ENCODE measurements around the gene TTLL11. TPM values are rescaled to one million over a fixed set of nuclear protein-coding genes. Genes with fewer than 3 reads are reported as not detected.

Gene TTLL11
- polyA plus RNA-seq, 1 donor from 2014 or later, result 8.0 TPM

DNA sequence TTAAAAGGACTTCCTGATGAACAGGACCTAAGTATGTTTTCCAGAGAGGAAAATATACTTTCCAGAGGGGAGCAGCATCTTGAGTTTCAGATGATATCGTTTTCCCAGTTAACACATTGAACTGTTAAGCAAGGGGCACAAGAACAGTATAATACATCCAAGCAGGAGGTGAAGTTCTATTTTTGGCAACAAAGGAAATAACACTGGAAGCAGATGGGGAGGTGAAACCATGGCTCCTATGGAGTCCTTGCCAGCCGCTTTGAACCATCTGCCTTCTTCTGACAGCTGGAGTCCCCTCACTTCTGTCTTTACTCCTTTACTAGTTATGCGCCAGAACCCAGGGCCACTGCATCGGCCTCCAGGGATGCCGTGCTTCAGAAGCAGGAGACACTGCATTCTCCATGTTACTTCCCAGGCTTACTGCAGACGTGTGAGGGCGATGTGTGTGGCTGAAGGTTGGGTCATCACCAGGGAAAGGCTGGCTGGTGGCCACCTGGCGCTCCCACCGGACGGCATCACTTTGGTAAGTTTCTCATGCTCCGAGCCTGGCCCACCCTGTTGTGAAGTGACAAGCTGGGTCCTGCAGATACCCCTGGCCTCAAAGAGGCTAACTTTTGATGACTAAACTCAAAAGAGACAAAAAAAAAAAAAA is 77.8 kb downstream of the TTLL11 start:
- Histone ChIP-seq H3K36me3 (ENCODE audit: insufficient read depth, low read length) (no peaks in the 10 kb centered on the region), H3K27me3 (ENCODE audit: insufficient read depth, low read depth, low read length) (no peaks in the 10 kb centered on the region), H3K9me3 (ENCODE audit: low read length) (no peaks in the 10 kb centered on the region), H3K4me2 (ENCODE audit: low read length) (no peak overlapping the region), H3F3A (ENCODE audit: insufficient read depth, low read length, poor library complexity, severe bottlenecking) (no peaks in the 10 kb centered on the region), H4K20me1 (ENCODE audit: insufficient read depth) (no peaks in the 10 kb centered on the region), H2AFZ (ENCODE audit: low read depth, low read length) (no peak overlapping the region), H3K4me3 (ENCODE audit: low read length) (no peak overlapping the region), H3K79me2 (replicated peaks; ENCODE audit: insufficient read depth, low read length) (no peaks in the 10 kb centered on the region), H3K9ac (ENCODE audit: low read length) (no peak overlapping the region), H3K27ac (ENCODE audit: low read length) (no peak overlapping the region), H3K9me2 (ENCODE audit: insufficient read depth, low read length) (no peaks in the 10 kb centered on the region)
- TF ChIP-seq SMC3 (conservative IDR thresholded peaks at IDR 0.05; ENCODE audit: poor library complexity), result no peak
- TF ChIP-seq EZH2 (IDR thresholded peaks at IDR 0.05; ENCODE audit: borderline replicate concordance, insufficient read depth, low read length, poor library complexity, severe bottlenecking), result no peak
- no peak for TF ChIP-seq REST (IDR thresholded peaks at IDR 0.05; ENCODE audit: borderline replicate concordance)
- TF ChIP-seq CTCF (IDR thresholded peaks at IDR 0.05; ENCODE audit: poor library complexity, severe bottlenecking), result no peak
- no peak for TF ChIP-seq EP300 (conservative IDR thresholded peaks at IDR 0.05; ENCODE audit: poor library complexity, severe bottlenecking)

DNA sequence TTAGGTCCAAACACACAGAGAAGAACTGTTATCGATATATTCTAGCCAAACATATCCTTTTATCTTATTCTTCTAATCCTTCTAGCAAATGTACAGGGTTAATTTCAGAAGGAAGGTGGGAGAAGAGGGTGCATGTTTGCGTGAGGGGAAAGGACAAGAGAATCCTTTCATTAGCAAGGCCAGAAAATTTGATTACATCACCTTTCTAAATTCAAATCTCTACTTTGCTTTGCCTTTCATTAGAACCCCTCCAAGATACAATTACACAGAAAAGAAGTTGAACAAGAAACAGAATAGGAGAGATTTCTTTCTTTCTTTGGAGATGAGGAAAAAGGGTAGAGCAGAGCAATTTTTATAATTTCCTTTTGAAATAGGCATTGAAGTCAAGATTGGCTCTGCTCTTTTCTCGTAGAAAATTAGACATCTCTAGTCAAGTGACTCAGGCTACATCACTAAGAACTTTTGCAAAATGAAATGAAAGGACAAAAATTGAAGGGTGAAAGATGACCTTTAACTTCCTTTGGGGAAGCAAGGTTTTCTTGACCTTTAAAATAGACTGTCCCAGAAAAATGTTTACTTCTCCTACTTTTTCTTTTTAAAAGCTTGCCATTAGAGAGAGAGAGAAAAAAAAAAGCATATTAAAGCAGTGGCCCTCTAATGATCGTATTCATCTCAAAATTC is 81.2 kb downstream of the TTLL11 start:
- no peak overlapping the region for H2AFZ ChIP-seq (ENCODE audit: low read depth, low read length)
- H3F3A ChIP-seq (ENCODE audit: insufficient read depth, low read length, poor library complexity, severe bottlenecking), result no peaks in the 10 kb centered on the region
- H3K36me3 ChIP-seq (ENCODE audit: insufficient read depth, low read length), result no peaks in the 10 kb centered on the region
- H3K27ac ChIP-seq (ENCODE audit: low read length), result no peak overlapping the region
- no peaks in the 10 kb centered on the region for H3K9me3 ChIP-seq (ENCODE audit: low read length)
- H3K4me2 ChIP-seq (ENCODE audit: low read length), result no peak overlapping the region
- no peak overlapping the region for H3K9ac ChIP-seq (ENCODE audit: low read length)
- no peaks in the 10 kb centered on the region for H4K20me1 ChIP-seq (ENCODE audit: insufficient read depth)
- H3K27me3 ChIP-seq (ENCODE audit: insufficient read depth, low read depth, low read length), result no peaks in the 10 kb centered on the region
- no peaks in the 10 kb centered on the region for H3K79me2 ChIP-seq (replicated peaks; ENCODE audit: insufficient read depth, low read length)
- no peaks in the 10 kb centered on the region for H3K9me2 ChIP-seq (ENCODE audit: insufficient read depth, low read length)
- H3K4me3 ChIP-seq (ENCODE audit: low read length), result no peak overlapping the region
- TF ChIP-seq EP300 (conservative IDR thresholded peaks at IDR 0.05; ENCODE audit: poor library complexity, severe bottlenecking) (no peak), SMC3 (conservative IDR thresholded peaks at IDR 0.05; ENCODE audit: poor library complexity) (no peak), POLR2AphosphoS5 (IDR thresholded peaks at IDR 0.05) (no peak), MXI1 (conservative IDR thresholded peaks at IDR 0.05; ENCODE audit: poor library complexity, severe bottlenecking) (no peak), TAF1 (IDR thresholded peaks at IDR 0.05; ENCODE audit: low read depth) (no peak), CTCF (IDR thresholded peaks at IDR 0.05; ENCODE audit: poor library complexity, severe bottlenecking) (no peak), REST (IDR thresholded peaks at IDR 0.05; ENCODE audit: borderline replicate concordance) (no peak), EZH2 (IDR thresholded peaks at IDR 0.05; ENCODE audit: borderline replicate concordance, insufficient read depth, low read length, poor library complexity, severe bottlenecking) (no peak), RAD21 (conservative IDR thresholded peaks at IDR 0.05) (no peak)
